Left lobe of liver (tissue), 2 donors: ENCODE results near the gene PDZK1. TPM values are rescaled to one million over a fixed set of nuclear protein-coding genes. Genes with fewer than 3 reads are reported as not detected.
"Not testable (repeated sequence)": the region's sequence is repeated elsewhere in the genome, so short reads cannot be mapped to it uniquely, and the experiment has no call there.

Experiments used
- ATAC-seq: fragments of 200-7000 bp; cut with Tn5 transposase; one replicate; pipeline ENCODE4 v1.9.1; 2020; ENCODE audit warnings: mild to moderate bottlenecking, moderate library complexity
- DNase-seq: peaks from one replicate; pipeline ENCODE4 v3.0.0-alpha.2; 2020; ENCODE audit warnings: low spot score
- total RNA-seq: library from RNA; stranded (reverse); gene quantifications from one replicate; pipeline ENCODE4 v1.2.1, GENCODE V29; 2021
- donor health status: DM: no; HTN: no; CAD: no; lungs with moderate emphysema.
- donor health status: DM: no; HTN: yes; CAD: no.

The PDZK1 gene
- total RNA-seq, 1 donor from 2014 or later = 76.0 TPM

DNA sequence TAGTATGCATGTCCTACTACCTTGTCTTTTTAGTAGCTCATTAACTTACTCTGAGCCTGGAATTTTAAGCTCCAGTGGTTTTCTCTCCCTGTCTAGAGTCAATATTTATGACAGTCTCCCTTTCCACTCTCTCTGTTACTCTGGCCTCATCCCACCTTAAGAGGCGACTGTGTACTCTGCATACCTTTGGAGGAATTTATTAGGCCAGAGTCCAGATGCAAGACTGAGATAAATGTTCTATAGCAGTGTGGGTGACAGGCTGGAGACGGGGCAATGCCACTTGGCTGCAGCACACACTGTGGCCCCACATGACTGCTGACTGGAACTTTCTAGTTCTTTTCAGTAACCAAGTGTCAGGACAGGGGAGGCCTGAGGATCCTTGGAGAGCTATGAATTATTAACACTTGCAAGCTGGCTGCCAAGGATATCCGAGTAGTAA, 4.1 kb upstream of the PDZK1 start:
- ATAC-seq (peak; percentile 14), DNase-seq (peak; percentile 48)

- DNase-seq (no peak), ATAC-seq (no peak)
Observed at GRCh38 chr1:145710291-145711027, 3.3 kb upstream of the PDZK1 start.

DNA sequence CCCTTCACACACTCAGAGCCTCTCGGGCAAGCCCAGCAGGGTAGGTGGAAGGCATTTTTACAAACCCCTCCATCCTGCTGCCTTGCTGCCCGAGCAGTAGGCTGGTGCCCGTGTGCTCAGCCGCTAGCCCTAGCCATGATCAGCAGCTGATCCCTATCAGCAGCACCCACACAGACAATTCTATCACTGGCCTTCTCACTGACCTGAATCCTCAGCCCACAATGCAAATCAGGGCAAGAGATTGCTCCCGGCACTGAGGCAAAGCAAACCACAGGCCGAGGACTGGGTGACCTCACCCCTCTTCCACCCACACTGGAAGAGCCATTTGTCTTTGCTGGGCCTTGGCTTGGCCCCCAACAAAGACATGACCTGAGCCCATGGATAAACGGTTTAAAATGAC, 895 bp upstream of the PDZK1 start:
- ATAC-seq = peak; percentile 47
- DNase-seq = peak; percentile 47

DNA sequence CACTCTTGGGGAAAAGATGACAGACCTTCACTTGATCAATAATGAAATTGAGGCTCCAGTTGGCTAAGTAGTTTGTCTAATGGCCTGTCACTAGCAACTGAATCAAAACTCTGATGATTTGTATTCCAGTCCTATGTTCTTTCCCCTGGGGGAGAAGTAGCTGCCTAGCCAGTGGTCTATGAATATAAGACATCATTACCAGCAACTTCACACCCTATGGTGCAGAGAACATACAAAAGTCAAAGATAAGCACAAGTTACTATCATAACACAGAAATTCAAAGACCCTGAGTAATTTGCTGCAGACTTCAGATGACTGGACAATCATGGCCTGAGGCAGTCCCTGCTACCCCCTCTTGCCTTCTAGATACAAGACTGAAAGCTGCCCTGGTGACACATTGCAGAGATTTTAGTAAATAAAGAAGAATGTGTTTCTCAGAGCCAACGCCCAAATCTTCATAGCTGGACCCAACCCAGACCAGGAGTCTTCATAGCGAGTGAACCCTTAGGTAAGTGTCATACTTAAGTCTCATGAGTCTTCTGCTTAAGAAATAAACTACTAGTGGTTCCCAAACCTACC, 993 bp downstream of the PDZK1 start:
- no peak for DNase-seq

DNA sequence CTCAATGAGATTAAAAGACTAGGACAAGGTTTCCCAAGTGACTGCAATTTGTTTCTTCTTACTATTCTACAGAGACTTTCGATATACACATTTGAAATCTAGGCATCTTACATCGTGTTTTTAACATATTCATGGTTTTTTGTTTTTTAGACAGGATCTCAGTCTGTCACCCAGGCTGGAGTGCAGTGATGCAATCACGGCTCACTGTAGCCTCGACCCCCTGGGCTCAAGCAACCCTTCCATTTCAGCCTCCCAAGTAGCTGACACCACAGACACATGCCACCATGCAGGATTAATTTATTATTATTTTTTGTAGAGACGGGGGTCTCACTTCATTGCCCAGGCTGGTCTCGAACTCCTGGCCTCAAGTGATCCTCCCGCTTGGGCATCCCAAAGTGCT, 1.5 kb downstream of the PDZK1 start:
- DNase-seq = no peak
- no peak for ATAC-seq

More for the DNA sequence above, 993 bp downstream of the PDZK1 start:
- no peak for ATAC-seq

GRCh38 chr1:145702826-145703225, 4.3 kb downstream of the PDZK1 start:
- DNase-seq = no peak
- no peak for ATAC-seq

GRCh38 chr1:145702052-145702451, 5.1 kb downstream of the PDZK1 start:
- ATAC-seq (no peak), DNase-seq (no peak)

GRCh38 chr1:145701306-145701862, 5.8 kb downstream of the PDZK1 start:
- no peak for DNase-seq

GRCh38 chr1:145696630-145696960, 10.6 kb downstream of the PDZK1 start:
- ATAC-seq (no peak), DNase-seq (no peak)

More at GRCh38 chr1:145701306-145701862, 5.8 kb downstream of the PDZK1 start:
- ATAC-seq = peak; percentile 10

GRCh38 chr1:145695821-145696629, 11.1 kb downstream of the PDZK1 start:
- no peak for ATAC-seq
- DNase-seq = no peak

DNA sequence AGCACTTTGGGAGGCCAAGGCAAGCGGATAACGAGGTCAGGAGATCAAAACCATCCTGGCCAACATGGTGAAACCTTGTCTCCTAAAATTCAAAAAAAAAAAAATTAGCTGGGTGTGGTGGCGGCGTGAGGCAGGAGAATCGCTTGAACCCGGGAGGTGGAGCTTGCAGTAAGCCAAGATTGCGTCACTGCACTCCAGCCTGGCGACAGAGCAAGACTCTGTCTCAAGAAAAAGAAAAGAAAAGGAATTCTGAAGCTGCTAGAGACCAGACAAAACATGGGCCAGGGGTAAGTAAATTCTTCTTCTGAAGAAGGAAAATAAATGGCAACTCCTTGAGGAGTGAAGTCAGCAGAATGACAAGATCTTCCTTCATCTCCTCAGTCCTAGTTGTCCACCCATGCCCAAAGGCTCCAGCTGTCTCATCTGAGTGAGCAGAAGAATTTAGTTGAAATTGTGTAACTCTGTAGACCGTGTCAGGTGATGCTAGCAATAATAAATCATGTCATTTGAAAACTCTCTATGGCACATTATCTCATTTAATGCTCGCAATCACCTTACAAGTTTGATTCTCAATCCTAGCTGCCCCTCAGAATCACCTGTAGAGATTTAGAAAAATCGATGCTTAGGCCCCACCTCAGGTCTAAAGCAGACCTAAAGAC, 14.3 kb downstream of the PDZK1 start:
- peak; percentile 9 for ATAC-seq
- no peak for DNase-seq

- ATAC-seq = peak; percentile 71
- no peak for DNase-seq
Observed at GRCh38 chr1:145690587-145691558, 16.3 kb downstream of the PDZK1 start.

GRCh38 chr1:145689922-145690321, 17.2 kb downstream of the PDZK1 start:
- DNase-seq (no peak), ATAC-seq (no peak)

DNA sequence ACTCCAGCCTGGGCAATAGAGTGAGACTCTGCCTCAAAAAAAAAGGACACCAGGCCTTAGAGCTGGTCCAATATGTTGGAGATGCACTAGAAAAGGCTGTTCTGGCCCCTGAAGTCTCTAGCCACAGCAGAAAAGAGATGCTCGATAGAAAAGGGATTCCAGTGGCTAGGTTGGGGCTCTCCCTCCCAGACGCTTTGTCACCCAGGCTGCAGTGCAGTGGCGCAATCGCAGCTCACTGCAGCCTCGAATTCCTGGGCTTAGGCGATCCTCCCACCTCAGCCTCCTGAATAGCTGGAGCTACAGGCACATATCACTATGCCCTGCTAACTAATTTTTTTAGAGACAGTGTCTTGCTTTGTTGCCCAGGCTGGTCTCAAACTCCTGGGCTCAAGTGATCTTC, 18.2 kb downstream of the PDZK1 start:
- ATAC-seq (no peak), DNase-seq (no peak)

- ATAC-seq = no peak
Observed at GRCh38 chr1:145688328-145688727, 18.8 kb downstream of the PDZK1 start.

GRCh38 chr1:145686078-145686477, 21.1 kb downstream of the PDZK1 start:
- not testable (repeated sequence) for ATAC-seq, DNase-seq

More at GRCh38 chr1:145688328-145688727, 18.8 kb downstream of the PDZK1 start:
- DNase-seq = no peak

- ATAC-seq = not testable (repeated sequence)
Observed at GRCh38 chr1:145684858-145685257, 22.3 kb downstream of the PDZK1 start.

GRCh38 chr1:145673217-145673616, 34.0 kb downstream of the PDZK1 start:
- ATAC-seq = peak; percentile 61
- DNase-seq = not testable (repeated sequence)

More at GRCh38 chr1:145684858-145685257, 22.3 kb downstream of the PDZK1 start:
- DNase-seq = not testable (repeated sequence)

DNA sequence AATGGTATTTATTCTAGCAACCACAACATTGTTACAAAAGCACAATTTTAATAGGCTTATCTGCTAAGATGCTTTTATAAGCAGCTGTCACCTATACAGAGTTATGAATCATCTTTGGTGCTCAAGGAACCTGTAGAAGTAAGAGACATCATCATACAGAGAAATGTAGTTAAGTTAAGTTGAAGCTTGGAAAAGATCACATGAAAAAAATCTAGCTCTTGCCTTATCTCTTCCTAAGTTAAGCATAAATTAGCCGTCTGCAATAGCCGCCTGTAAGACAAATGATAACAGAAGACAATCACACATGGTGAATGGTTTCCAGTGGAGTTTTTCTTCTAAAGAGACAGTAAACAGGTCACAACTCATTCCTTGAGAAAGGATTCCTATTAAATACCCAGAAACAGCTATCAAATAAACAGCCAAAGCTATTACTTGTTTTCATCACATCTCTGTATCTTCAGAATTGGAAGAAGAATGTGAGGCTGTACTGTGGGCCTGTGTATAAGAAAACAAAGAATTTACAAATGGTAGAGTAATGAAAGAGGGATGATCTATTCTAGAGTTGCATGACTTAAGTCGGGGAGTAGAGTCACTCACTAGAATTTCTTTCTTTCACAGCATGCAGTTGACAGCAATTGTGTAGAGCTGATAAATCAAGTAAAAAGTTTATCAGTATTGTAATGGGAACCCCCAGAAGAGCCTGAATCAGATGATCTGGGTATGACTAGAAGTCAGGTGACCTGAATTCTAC, 36.0 kb downstream of the PDZK1 start:
- DNase-seq, ATAC-seq: not testable (repeated sequence)
